Omental fat pad (tissue), 4 donors: ENCODE measurements around the gene GP2. TPM values are rescaled to one million over a fixed set of nuclear protein-coding genes. Genes with fewer than 3 reads are reported as not detected.

Experiments used
- ATAC-seq: fragments of 150-250 bp; one replicate; pipeline ENCODE4 v1.9.1; 2016; ENCODE audit warnings: mild to moderate bottlenecking, moderate library complexity; ENCODE audit not compliant: low FRiP score
- DNase-seq: peaks from one replicate; pipeline ENCODE4 v3.0.0-alpha.2; 2019; ENCODE audit warnings: low spot score
- total RNA-seq, 4 donors: library from RNA; depleted of rRNA; stranded (reverse); fragments of >200 nt; gene quantifications; one replicate each; pipeline ENCODE4 v1.1.0, GENCODE V29; 2016
- TF ChIP-seq, protein P1 (sequence below), 3 donors: fragments of 450-650 bp; IDR thresholded peaks; one replicate each; pipeline ENCODE4 v1.5.1; 2016 to 2017; ENCODE audit warnings: antibody characterized with exemption in 3 of 3, mild to moderate bottlenecking in 3 of 3, moderate library complexity in 2 of 3

Gene GP2
- total RNA-seq, 4 donors from 2014 or later, result 0.31 to 1.4 (median 0.32) TPM; not detected in 1

DNA sequence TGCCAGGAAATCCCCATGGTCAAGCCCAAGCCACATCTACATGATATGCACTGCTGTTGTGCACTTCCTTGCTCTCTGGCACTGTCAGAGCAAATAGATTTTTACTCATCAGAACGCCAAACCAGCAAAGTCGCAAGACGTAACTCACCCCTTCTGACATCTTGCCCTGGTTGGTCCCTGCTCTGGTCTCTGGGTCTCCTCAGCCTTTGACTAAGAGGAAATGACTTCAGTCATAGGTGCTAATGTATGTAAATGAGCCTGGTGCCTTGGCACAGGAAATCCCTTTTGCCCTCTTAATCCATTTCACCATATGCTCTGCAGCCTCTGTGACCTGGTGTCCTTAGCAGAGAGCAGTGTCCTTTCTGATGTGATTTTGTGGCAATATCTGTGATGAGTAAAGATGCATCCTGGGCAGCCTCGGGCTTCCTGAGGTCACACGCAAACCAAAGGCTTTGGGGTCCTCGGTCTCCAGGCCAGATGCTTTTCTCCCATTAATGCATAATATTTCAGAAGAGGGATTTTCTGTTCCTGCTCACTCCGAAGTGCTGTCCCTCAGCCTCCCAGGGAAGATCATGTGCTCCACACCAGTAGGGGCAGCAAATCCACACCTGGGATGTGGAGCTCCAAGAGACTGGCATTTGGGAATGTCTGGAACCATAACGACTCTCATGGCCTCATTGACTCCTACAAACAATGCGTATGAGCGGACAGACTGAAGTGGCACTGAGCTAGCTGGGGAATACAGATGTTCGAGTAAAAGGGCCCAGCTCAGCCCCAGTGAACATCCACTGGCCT is 66.9 kb downstream of the GP2 start:
- DNase-seq (no peak), ATAC-seq (no peak)
- TF ChIP-seq, protein P1, sequence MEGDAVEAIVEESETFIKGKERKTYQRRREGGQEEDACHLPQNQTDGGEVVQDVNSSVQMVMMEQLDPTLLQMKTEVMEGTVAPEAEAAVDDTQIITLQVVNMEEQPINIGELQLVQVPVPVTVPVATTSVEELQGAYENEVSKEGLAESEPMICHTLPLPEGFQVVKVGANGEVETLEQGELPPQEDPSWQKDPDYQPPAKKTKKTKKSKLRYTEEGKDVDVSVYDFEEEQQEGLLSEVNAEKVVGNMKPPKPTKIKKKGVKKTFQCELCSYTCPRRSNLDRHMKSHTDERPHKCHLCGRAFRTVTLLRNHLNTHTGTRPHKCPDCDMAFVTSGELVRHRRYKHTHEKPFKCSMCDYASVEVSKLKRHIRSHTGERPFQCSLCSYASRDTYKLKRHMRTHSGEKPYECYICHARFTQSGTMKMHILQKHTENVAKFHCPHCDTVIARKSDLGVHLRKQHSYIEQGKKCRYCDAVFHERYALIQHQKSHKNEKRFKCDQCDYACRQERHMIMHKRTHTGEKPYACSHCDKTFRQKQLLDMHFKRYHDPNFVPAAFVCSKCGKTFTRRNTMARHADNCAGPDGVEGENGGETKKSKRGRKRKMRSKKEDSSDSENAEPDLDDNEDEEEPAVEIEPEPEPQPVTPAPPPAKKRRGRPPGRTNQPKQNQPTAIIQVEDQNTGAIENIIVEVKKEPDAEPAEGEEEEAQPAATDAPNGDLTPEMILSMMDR (IDR thresholded peaks at IDR 0.05), result no peak

Other genes with a start within 250 kb of the GP2 start
- not detected for gene UMOD, start 25.2 kb upstream of the GP2 start, total RNA-seq
- gene PDILT, start 77.2 kb upstream of the GP2 start, total RNA-seq, result not detected
- gene ACSM5, start 82.0 kb upstream of the GP2 start, total RNA-seq, result 10 to 100 TPM; 12.9 to 27.9 (median 23.7) TPM
- under 1 TPM in 2 of 4 donors, not detected in 2; 0.19 to 0.63 TPM for gene ACSM2A, start 124.0 kb upstream of the GP2 start, total RNA-seq
- gene ACSM2B, start 248.9 kb upstream of the GP2 start, total RNA-seq, result under 1 TPM in 1 of 4 donors, not detected in 3; 0.12 TPM